Measurements from ENCODE around the gene SMARCB1.

DNA sequence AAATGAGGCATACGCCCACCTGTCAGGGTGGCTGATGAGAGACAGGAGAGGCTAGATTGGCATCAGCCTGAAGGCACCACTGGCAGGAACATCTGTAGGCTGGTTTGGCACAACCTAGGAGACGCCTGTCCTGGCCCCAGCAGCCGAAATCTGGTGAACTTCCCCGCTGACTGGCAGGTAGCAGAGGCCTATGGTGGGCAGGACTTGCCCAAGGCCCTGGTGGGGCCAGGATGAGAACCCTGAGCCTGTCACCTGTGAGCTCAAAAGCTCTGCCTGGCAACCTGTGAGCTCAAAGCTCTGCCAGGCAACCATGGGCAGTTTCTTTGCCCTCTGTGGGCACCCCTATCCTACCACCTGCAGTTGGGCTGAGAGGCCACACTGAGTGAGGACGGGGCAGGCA, 49.5 kb downstream of the SMARCB1 start:
- TF ChIP-seq, protein P1, sequence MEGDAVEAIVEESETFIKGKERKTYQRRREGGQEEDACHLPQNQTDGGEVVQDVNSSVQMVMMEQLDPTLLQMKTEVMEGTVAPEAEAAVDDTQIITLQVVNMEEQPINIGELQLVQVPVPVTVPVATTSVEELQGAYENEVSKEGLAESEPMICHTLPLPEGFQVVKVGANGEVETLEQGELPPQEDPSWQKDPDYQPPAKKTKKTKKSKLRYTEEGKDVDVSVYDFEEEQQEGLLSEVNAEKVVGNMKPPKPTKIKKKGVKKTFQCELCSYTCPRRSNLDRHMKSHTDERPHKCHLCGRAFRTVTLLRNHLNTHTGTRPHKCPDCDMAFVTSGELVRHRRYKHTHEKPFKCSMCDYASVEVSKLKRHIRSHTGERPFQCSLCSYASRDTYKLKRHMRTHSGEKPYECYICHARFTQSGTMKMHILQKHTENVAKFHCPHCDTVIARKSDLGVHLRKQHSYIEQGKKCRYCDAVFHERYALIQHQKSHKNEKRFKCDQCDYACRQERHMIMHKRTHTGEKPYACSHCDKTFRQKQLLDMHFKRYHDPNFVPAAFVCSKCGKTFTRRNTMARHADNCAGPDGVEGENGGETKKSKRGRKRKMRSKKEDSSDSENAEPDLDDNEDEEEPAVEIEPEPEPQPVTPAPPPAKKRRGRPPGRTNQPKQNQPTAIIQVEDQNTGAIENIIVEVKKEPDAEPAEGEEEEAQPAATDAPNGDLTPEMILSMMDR (IDR thresholded peaks at IDR 0.05): no peak
- TF ChIP-seq POLR2A (IDR thresholded peaks at IDR 0.05): no peak
